Measurements from ENCODE around the gene DPH1.

Gene DPH1

GRCh38 chr17:2085648-2085949 is 55.6 kb downstream of the DPH1 start:
- no peak for ATAC-seq
- TF ChIP-seq GLIS3 (CRISPR knock-in tag; IDR thresholded peaks at IDR 0.05) (no peak), ZNF565 (CRISPR knock-in tag; conservative IDR thresholded peaks at IDR 0.05; ENCODE audit: low read depth) (no peak), ZNF8 (CRISPR knock-in tag; IDR thresholded peaks at IDR 0.05) (no peak), PATZ1 (CRISPR knock-in tag; IDR thresholded peaks at IDR 0.05; ENCODE audit: borderline replicate concordance) (no peak), ESRRG (CRISPR knock-in tag; IDR thresholded peaks at IDR 0.05) (no peak), CSDC2 (CRISPR knock-in tag; IDR thresholded peaks at IDR 0.05) (no peak), RARB (CRISPR knock-in tag; IDR thresholded peaks at IDR 0.05) (no peak), PPARA (CRISPR knock-in tag; IDR thresholded peaks at IDR 0.05; ENCODE audit: borderline replicate concordance) (no peak), SNAI2 (CRISPR knock-in tag; IDR thresholded peaks at IDR 0.05) (no peak), CREB5 (CRISPR knock-in tag; IDR thresholded peaks at IDR 0.05; ENCODE audit: low read depth) (no peak), TSHZ2 (CRISPR knock-in tag; IDR thresholded peaks at IDR 0.05) (no peak), CSRNP3 (CRISPR knock-in tag; IDR thresholded peaks at IDR 0.05) (no peak), OSR1 (CRISPR knock-in tag; IDR thresholded peaks at IDR 0.05) (no peak)

GRCh38 chr17:2086306-2086705 is 56.4 kb downstream of the DPH1 start:
- no peak for ATAC-seq
- TF ChIP-seq ARNTL (CRISPR knock-in tag; IDR thresholded peaks at IDR 0.05; ENCODE audit: borderline replicate concordance, low read depth): no peak
- no peak for TF ChIP-seq CSRNP3 (CRISPR knock-in tag; IDR thresholded peaks at IDR 0.05)
- TF ChIP-seq ZFP30 (CRISPR knock-in tag; IDR thresholded peaks at IDR 0.05): no peak
- no peak for TF ChIP-seq TOX (CRISPR knock-in tag; IDR thresholded peaks at IDR 0.05; ENCODE audit: borderline replicate concordance)
- TF ChIP-seq BACH2 (CRISPR knock-in tag; IDR thresholded peaks at IDR 0.05; ENCODE audit: borderline replicate concordance): no peak
- no peak for TF ChIP-seq RARB (CRISPR knock-in tag; IDR thresholded peaks at IDR 0.05)
- no peak for TF ChIP-seq GLIS3 (CRISPR knock-in tag; IDR thresholded peaks at IDR 0.05)
- no peak for TF ChIP-seq PATZ1 (CRISPR knock-in tag; IDR thresholded peaks at IDR 0.05; ENCODE audit: borderline replicate concordance)
- TF ChIP-seq OSR1 (CRISPR knock-in tag; IDR thresholded peaks at IDR 0.05): no peak
- TF ChIP-seq ZNF70 (CRISPR knock-in tag; IDR thresholded peaks at IDR 0.05): no peak
- no peak for TF ChIP-seq TCF4 (CRISPR knock-in tag; IDR thresholded peaks at IDR 0.05; ENCODE audit: borderline replicate concordance)
- TF ChIP-seq ZNF8 (CRISPR knock-in tag; IDR thresholded peaks at IDR 0.05): no peak
- TF ChIP-seq ESRRG (CRISPR knock-in tag; IDR thresholded peaks at IDR 0.05): no peak
- no peak for TF ChIP-seq POU6F1 (CRISPR knock-in tag; IDR thresholded peaks at IDR 0.05; ENCODE audit: borderline replicate concordance, low read depth)
